GM19397 (cell line): ENCODE measurements around the gene ODAD3.
"Not testable (repeated sequence)": the region's sequence is repeated elsewhere in the genome, so short reads cannot be mapped to it uniquely, and the experiment has no call there.

Experiments
- ATAC-seq: cut with Tn5 transposase; IDR thresholded peaks from one replicate; pipeline ENCODE4 v1.9.1; 2021; ENCODE audit warnings: mild to moderate bottlenecking, moderate library complexity; ENCODE audit not compliant: unreplicated experiment

Gene ODAD3

GRCh38 chr19:11435057-11435832 lies at the start of gene ODAD3, which contains the start of gene PRKCSH:
TSS of gene ODAD3 (minus strand) at chr19:11435121. CDS start at chr19:11435016, 105 bp downstream.
TSS of gene PRKCSH (plus strand) at chr19:11435635. CDS start at chr19:11436118, 483 bp downstream.
- ATAC-seq = peak; percentile 89

- no peak for ATAC-seq
Observed at GRCh38 chr19:11483366-11484111, 48.6 kb upstream of the ODAD3 start.

DNA sequence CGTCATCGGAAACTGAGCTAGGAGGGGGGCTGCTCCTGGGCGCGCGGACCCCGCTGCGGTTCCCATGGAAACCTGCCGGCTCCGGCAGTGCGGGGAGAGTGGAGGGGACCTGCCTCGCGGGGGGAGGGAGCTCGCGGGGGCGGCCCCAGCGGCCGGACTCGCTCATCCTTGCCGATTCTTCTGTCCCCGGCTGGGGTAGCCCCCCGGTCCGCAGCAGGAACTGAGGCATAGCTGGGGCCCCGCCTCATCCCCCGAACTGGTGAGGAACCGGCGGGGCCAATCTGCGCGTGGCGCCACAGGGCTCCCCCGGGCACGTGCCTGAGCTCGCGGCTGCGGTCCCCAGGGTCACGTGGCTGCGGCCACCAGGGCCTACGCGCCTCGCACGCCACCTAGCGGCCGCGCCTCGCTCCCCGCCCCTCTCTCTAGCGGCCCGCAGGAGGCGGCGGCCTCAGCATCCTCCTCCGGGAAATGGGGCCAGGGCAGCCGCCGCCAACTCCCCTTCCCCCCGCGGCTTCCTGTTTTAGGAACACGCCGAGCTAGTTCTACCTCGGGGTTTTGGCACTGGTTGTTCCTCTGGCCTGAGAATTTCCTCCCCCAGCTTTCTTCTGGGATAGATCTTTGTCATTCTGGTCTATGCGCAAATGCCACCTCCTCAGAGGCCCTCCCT lies 47.6 kb upstream of the ODAD3 start:
- peak; percentile 63 for ATAC-seq

DNA sequence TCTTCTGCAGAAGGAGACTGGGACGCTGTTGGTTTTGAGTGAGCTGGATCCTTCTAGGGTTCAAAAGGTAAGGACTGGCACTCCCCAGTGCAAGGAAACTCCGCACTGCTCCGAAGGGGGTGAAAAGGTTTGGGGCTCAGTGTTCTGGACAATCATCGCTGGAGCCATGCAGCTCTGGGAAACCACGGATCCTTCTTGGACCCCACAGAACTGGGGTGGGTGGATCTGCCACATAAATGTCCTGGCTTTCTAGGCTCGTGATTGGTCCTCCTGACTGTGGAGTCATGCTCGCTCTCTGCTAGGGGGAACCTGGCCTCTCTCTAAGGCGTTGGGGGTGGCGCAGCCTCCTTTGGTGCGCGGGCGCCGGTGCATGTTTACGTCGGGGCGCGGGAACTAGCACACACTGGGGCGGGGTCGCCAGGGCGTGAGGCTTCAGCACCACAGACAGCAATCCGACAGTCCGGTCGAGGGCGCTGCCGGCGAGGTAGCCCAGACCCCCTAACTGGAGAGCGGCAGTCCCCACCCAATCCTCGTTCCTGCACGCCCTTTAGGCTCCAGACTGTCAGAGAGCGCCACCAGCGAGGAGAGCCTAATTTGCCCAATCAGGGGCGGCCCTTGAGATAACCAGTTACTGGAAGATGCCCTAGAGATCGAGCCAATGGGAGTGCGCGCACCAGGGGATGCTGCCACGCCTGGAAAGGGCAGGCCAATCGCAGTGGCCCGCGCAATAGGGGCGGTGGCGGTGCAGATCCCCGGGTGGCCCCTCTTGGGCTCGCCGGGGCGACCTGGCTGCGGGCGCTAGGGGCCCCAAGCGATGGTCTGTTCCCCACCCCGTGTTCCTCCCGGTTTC lies 46.8 kb upstream of the ODAD3 start:
- peak; percentile 55 for ATAC-seq

DNA sequence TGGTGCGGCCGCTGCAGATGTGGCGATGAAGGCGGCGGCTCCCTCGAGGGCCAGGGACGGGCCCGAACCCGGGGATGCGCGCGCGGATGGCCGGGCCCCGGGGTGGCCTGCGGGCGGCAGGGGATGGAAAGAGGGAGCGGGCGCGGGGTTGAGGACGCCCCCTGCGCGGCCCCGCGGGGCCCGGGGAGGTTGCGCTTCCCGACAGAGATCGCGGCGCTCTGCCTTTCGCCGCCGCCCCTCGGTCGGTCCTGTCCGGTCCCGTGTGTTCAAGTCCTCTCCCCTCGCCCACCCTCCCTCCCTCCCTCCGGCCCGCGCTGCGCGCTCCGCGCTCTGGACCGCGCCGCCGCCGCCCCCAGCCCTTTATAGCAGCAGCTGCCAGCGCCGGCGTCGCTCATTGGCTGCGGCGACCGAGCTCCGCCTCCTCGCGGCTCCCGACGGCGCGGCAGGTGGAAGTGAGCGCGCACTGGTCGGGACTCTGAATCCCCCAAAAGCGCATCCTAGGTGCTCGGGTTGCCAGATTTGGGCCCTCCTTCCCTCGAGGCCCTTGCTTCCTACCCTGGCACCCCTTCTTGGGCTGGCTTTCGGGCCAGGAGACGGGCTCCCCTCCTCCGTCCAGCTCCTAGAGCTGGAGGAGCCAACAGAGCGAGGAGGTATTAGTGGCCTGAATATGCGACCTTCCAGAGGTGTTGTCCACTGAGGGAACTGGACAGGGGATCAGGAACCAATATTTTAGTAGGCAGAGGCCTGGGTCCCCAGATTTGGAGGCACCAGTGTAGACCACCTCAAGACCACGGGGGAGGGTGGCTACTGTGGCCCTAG lies 46.0 kb upstream of the ODAD3 start, which contains the start of gene ELAVL3:
TSS of gene ELAVL3 (minus strand) at position 332 of the 819 bp plus-strand sequence. CDS start 438 bp downstream, outside the sequence.
- no peak for ATAC-seq

GRCh38 chr19:11479898-11480714 lies 45.2 kb upstream of the ODAD3 start:
- no peak for ATAC-seq

- no peak for ATAC-seq
Observed at GRCh38 chr19:11479090-11479897, 44.4 kb upstream of the ODAD3 start.

DNA sequence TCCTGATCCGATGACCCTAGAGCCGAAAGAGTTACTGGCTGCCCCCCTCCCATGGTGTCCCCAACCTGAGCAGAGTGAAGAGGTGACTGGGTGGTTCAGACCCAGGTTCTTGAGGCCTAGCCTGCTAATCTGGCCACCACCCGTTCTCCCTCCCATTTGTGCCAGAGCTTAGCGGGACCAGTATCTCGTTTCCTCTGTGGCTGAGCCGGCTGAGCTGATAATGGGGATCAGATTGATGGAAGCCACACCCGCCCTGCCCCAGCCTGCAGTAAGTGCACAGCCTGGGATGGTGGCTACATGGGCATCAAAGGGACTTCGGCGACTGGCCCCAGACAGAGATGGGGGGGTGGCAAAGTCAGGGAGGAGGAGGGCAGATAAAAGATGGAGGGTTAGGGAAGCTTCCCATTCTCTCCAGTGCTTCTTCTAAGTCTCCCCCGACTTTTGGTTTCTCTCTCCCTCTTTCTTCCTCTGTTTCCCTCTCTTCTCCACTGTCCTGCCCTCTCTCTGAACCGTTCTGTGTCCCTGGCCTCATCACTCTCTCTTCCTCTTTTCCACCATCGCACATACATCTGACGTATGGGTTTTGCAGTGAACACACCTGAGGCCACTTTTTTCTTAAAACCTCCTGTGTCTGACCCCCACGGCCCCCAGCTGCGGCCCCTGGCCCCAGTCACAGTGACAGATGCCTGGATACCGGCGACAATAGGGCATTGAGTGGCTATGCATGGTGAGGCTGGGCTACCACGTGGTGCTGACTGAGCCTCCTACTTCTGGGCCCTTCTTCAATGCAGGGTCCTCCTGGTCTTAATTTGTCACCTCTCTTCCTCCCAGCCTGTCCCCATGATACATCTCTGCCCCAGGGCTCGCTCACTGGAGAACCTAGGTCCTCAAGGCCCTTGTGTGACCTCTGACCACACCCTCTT lies 43.5 kb upstream of the ODAD3 start:
- no peak for ATAC-seq

GRCh38 chr19:11475861-11476260 lies 40.9 kb upstream of the ODAD3 start:
- no peak for ATAC-seq

DNA sequence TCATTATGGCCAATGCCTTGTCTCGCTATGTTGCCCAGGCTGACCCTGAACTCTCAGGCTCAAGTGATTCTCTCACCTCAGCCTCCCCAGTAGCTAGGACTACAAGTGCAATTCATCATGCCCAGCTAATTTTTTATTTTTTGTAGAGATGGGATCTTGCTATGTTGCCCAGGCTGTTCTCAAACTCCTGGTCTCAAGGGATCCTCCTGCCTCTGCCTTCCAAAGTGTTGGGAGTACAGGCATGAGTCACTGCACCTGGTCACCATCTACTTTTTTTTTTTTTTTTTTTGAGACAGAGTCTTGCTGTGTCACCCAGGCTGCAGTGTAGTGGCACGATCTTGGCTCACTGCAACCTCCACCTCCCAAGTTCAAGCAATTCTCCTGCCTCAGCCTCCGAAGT lies 40.4 kb upstream of the ODAD3 start:
- ATAC-seq = not testable (repeated sequence)

DNA sequence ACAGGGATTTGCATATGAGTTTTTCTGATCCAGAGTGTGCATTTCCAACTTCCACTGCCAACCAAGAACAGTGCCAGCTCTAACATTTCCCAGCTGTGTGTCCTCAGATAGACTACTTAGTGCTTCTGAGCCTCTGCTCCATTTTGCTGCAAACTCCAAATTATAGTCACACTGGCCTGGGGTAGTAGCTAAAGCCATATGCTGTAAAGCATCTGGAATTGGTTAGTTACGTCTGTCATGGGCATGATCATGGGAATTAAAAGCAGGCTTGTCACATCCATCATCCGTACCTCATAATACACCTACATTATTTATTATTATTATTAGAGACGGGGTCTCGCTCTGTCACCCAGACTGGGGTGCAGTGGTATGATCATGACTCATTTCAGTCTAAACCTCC lies 38.8 kb upstream of the ODAD3 start:
- no peak for ATAC-seq

- ATAC-seq = not testable (repeated sequence)
Observed at GRCh38 chr19:11468266-11468845, 33.4 kb upstream of the ODAD3 start.

DNA sequence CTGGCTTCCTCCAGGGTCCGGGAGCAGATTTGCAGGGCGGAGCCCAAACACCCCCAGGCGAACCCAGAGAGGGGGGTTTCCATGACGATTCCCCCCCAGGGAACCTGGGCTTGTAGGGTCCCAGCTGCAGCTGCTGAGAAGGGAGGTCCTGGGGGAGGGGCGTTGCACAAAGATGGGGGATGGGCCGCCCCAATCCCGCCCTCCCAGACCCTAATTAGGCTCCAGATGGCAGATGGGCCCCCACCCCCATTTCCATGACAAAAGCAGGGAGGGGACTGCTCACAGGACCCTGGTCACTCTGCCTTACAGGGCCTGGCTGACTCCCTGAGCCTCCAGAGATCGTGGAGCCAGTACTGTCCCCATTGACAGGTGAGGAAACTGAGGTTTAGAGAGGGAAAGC lies 30.7 kb upstream of the ODAD3 start:
- no peak for ATAC-seq

DNA sequence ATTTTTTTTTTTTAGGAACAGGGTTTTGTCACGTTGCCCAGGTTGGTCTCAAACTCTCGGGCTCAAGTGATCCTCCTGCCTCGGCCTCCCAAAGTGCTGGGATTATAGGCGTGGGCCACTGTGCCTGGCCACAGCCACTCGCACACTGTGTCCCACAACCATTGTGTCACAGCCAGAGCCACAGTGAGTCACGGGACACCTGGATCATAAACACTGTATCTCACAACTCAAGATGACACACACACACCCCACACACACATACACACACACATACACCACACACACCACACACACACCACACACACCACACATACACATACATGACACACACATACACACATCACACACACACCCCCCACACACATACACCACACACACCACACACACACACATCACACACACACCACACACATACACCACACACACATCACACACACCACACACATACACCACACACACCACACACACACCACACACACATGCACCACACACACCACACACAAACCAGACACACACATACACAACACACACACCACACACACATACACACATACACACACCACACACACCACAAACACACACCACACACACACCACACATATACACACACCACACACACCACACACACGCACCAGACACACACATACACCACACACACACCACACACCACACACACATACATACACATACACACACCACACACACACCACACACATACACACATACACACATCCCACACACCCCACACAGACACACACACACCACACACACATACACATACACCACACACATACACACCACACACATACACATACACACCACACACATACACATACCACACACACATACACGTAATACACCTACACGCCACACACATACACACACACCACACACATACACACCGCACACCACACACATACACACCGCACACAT lies 29.7 kb upstream of the ODAD3 start:
- ATAC-seq = no peak

GRCh38 chr19:11463391-11463790 lies 28.5 kb upstream of the ODAD3 start:
- ATAC-seq = no peak
